Right lobe of liver (tissue), 4 donors: ENCODE measurements around the gene CES2.

Experiments
- CTCF ChIP-seq, 4 donors: fragments of 200-600 bp in 3 of 4; fragments of 450-650 bp in 1 of 4; IDR thresholded peaks; one replicate each; pipeline versions ENCODE4 v1.5.1 to v1.8.0; 2016 to 2022; ENCODE audit warnings: antibody characterized with exemption in 4 of 4, mild to moderate bottlenecking in 2 of 4
- POLR2A ChIP-seq: fragments of 450-650 bp; IDR thresholded peaks from one replicate; pipeline ENCODE4 v1.6.1; 2017; ENCODE audit warnings: antibody characterized with exemption, mild to moderate bottlenecking
- donor health status: DM: no; HTN: no; CAD: no.
- donor health status: DM: no; HTN: no; CAD: no.
- donor health status: DM: no; HTN: yes; CAD: no.

- TF ChIP-seq POLR2A (no peak), CTCF (IDR thresholded peaks at IDR 0.05) (no peak)
Measured at GRCh38 chr16:66899945-66900710, 35.2 kb upstream of the CES2 start.
